Mucosa of stomach (tissue), 1 donor: ENCODE measurements around the gene ZNF287.
"Not testable (repeated sequence)": the region's sequence is repeated elsewhere in the genome, so short reads cannot be mapped to it uniquely, and the experiment has no call there.

Experiments
- H3K27me3 ChIP-seq: one replicate; pipeline ENCODE4 v1.7.0; 2013; ENCODE audit warnings: mild to moderate bottlenecking, low read length; ENCODE audit not compliant: control insufficient read depth, insufficient read depth
- H3K36me3 ChIP-seq: one replicate; pipeline ENCODE4 v1.7.0; 2013; ENCODE audit warnings: low read length; ENCODE audit not compliant: control insufficient read depth, insufficient read depth
- H3K4me1 ChIP-seq: one replicate; pipeline ENCODE4 v1.7.0; 2013; ENCODE audit warnings: mild to moderate bottlenecking, low read length; ENCODE audit not compliant: control insufficient read depth, insufficient read depth
- H3K4me3 ChIP-seq: one replicate; pipeline ENCODE4 v1.7.0; 2013; ENCODE audit warnings: low read length
- H3K9ac ChIP-seq: one replicate; pipeline ENCODE4 v1.7.0; 2013; ENCODE audit warnings: mild to moderate bottlenecking, low read length, moderate library complexity
- H3K9me3 ChIP-seq: one replicate; pipeline ENCODE4 v1.7.0; 2013; ENCODE audit warnings: mild to moderate bottlenecking, low read length, moderate library complexity; ENCODE audit not compliant: control insufficient read depth
- donor health status: Pancreatic carcinoma.

The ZNF287 gene

DNA sequence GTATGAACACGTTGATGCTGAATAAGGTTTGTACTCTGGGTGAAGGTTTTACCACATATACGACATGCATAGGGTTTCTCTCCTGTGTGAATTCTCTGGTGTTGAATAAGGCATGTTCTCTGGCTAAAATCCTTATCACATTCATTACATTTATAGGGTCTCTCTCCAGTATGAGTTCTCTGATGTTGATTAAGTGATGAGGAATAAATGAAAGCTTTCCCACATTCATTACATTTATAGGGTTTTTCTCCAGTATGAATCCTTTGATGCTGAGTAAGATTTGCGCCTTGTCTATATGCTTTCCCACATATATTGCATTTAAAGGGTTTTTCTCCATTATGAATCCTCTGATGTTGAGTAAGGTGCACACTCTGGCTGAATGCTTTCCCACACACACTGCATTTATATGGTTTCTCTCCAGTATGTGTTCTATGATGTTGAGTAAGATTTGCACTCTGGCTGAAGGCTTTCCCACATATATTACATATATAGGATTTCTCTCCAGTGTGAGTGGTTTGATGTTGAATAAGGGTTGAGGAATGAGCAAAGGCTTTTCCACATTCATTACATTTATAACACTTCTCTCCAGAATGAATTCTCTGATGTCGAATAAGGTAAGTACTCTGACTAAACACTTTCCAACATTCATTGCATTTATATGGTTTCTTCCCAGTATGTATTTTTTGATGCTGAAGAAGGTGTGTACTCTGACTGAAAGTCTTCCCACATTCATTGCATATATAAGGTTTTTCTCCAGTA, 16.9 kb downstream of the ZNF287 start:
- Histone ChIP-seq H3K36me3 (peaks cover 9% of the 10 kb centered on the region), H3K27me3 (no peaks in the 10 kb centered on the region), H3K4me1 (no peaks in the 10 kb centered on the region), H3K9me3 (peaks cover 25% of the 10 kb centered on the region), H3K4me3 (no peak overlapping the region), H3K9ac (no peak overlapping the region)

GRCh38 chr17:16537130-16537458, 31.9 kb downstream of the ZNF287 start:
- Histone ChIP-seq H3K27me3 (no peaks in the 10 kb centered on the region), H3K4me3 (no peak overlapping the region), H3K4me1 (no peaks in the 10 kb centered on the region), H3K36me3 (no peaks in the 10 kb centered on the region), H3K9ac (no peak overlapping the region), H3K9me3 (no peaks in the 10 kb centered on the region)

- H3K4me1 ChIP-seq, result no peaks in the 10 kb centered on the region
- no peaks in the 10 kb centered on the region for H3K36me3 ChIP-seq
- H3K27me3 ChIP-seq, result no peaks in the 10 kb centered on the region
These were observed 34.8 kb downstream of the ZNF287 start for GRCh38 chr17:16534236-16534635.

DNA sequence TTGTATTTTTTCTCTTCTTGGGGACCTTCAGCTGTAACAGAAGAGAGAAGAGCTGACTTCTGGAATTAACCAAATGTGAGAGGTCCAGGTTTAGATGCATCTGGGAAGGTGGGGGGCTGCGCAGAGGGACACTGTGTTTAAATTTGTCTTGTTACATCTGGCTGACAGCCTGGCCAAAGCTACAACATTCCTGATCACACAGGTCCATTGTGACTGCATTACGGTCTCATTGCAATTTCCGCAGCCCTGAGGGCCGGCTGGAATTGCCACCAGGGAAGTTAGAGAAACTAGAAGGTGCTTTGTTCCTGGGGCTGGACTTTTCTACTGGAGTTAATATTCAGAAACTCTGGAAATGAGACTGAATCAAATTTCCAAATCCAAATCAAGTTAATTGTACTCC, 39.1 kb downstream of the ZNF287 start:
- H3K9ac ChIP-seq, result no peak overlapping the region
- H3K9me3 ChIP-seq, result no peaks in the 10 kb centered on the region
- H3K4me3 ChIP-seq, result no peak overlapping the region
- no peaks in the 10 kb centered on the region for H3K36me3 ChIP-seq
- H3K27me3 ChIP-seq, result no peaks in the 10 kb centered on the region
- no peaks in the 10 kb centered on the region for H3K4me1 ChIP-seq

More at GRCh38 chr17:16534236-16534635, 34.8 kb downstream of the ZNF287 start:
- Histone ChIP-seq H3K4me3 (no peak overlapping the region), H3K9me3 (no peaks in the 10 kb centered on the region), H3K9ac (no peak overlapping the region)

GRCh38 chr17:16527298-16527697, 41.7 kb downstream of the ZNF287 start:
- Histone ChIP-seq H3K9ac (no peak overlapping the region), H3K4me1 (no peaks in the 10 kb centered on the region), H3K4me3 (no peak overlapping the region), H3K27me3 (no peaks in the 10 kb centered on the region), H3K36me3 (no peaks in the 10 kb centered on the region), H3K9me3 (no peaks in the 10 kb centered on the region)

- H3K4me3 ChIP-seq, result not testable (repeated sequence)
These were observed 43.4 kb downstream of the ZNF287 start for GRCh38 chr17:16525556-16525955.

DNA sequence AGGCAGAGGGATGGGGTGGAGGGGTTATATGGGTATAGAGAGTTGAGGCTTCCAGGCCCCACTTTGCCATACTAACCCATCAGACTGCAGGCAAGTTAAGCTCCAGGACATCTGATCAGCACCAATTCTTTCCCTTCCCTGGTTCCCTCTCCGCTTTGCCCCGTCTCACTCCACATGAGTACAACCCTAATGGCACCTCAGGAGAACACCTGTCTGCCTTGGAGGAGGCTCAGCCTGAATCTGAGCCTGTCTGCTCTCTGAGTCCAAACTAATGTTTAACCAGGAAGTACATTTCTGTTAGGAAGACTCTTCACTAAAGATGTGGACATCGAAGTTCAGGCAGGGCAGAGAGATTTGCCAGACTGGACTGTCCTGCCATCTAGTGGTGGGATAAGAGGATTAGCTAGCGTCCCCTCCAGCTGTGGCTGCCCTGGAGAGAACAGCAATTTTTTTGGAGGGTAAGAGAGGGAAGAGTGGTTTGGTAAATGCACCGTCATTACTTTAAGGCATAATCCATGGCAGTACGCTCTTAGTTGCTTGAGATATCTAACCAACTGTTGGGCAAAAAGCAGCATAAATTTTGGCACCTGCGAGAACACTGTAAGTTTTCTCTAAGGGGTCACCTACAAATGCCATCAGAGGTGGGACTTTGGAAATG, 47.8 kb downstream of the ZNF287 start:
- H3K36me3 ChIP-seq, result no peaks in the 10 kb centered on the region
- H3K9me3 ChIP-seq, result no peaks in the 10 kb centered on the region
- peaks cover 13% of the 10 kb centered on the region for H3K4me1 ChIP-seq
- peaks cover 15% of the 10 kb centered on the region for H3K27me3 ChIP-seq
- H3K9ac ChIP-seq, result no peak overlapping the region
- H3K4me3 ChIP-seq, result no peak overlapping the region

More at GRCh38 chr17:16525556-16525955, 43.4 kb downstream of the ZNF287 start:
- not testable (repeated sequence) for H3K9ac ChIP-seq, H3K36me3 ChIP-seq, H3K4me1 ChIP-seq, H3K27me3 ChIP-seq, H3K9me3 ChIP-seq

DNA sequence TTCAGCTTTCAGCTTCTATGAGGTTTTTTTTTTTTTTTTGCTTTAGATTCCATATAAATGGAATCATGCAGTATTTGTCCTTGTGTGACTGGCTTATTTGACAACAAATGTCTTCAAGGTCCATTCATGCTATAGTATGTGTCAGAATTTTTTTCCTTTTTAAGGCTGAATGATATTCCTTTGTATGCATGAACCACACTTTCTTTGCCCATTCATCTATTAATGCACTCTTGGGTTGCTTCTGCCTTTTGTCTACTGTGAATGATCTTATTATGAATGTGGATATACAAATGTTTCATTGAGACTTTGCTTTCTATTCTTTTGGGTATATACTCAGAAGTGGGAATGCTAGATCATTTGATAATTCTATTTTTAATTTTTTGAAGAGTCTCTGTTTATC, 50.0 kb downstream of the ZNF287 start:
- H3K9me3 ChIP-seq, result no peaks in the 10 kb centered on the region

DNA sequence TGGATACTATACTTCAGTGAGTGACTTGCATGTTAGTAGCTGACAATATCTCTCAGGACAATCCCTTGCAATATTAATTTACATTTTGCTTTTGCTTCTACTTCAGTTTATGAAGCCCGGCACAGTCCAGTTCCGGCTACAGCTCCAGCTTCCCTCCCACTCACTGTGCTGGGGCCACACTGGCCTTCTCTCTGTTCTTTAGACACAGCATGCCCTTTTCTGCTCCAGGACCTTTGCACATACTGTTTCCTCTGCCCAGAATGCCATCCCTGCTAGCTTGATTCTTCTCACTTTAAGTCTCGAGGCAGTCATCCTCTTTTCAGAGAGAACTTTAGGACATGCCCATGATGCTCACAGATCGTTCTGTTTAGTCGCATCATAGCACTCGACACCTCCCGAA, 51.5 kb downstream of the ZNF287 start:
- H3K36me3 ChIP-seq, result no peaks in the 10 kb centered on the region
- H3K4me1 ChIP-seq, result peaks cover 14% of the 10 kb centered on the region
- peaks cover 18% of the 10 kb centered on the region for H3K27me3 ChIP-seq
- H3K9me3 ChIP-seq, result no peaks in the 10 kb centered on the region
- no peak overlapping the region for H3K4me3 ChIP-seq
- H3K9ac ChIP-seq, result no peak overlapping the region

More for the DNA sequence above, 50.0 kb downstream of the ZNF287 start:
- peaks cover 14% of the 10 kb centered on the region for H3K4me1 ChIP-seq
- no peak overlapping the region for H3K9ac ChIP-seq
- H3K27me3 ChIP-seq, result peaks cover 18% of the 10 kb centered on the region
- no peak overlapping the region for H3K4me3 ChIP-seq
- H3K36me3 ChIP-seq, result no peaks in the 10 kb centered on the region

GRCh38 chr17:16516594-16517051, 52.4 kb downstream of the ZNF287 start:
- no peak overlapping the region for H3K4me3 ChIP-seq
- no peaks in the 10 kb centered on the region for H3K9me3 ChIP-seq
- no peaks in the 10 kb centered on the region for H3K36me3 ChIP-seq
- H3K4me1 ChIP-seq, result peaks cover 14% of the 10 kb centered on the region
- peaks cover 18% of the 10 kb centered on the region for H3K27me3 ChIP-seq
- no peak overlapping the region for H3K9ac ChIP-seq

- Histone ChIP-seq H3K4me1 (peaks cover 12% of the 10 kb centered on the region), H3K4me3 (no peak overlapping the region), H3K36me3 (no peaks in the 10 kb centered on the region), H3K9me3 (no peaks in the 10 kb centered on the region), H3K9ac (no peak overlapping the region), H3K27me3 (peaks cover 18% of the 10 kb centered on the region)
These were observed 53.1 kb downstream of the ZNF287 start for GRCh38 chr17:16515933-16516332.

GRCh38 chr17:16513873-16514272, 55.1 kb downstream of the ZNF287 start:
- Histone ChIP-seq H3K9me3 (no peaks in the 10 kb centered on the region), H3K4me3 (no peak overlapping the region), H3K36me3 (no peaks in the 10 kb centered on the region), H3K27me3 (peaks cover 18% of the 10 kb centered on the region), H3K4me1 (peaks cover 9% of the 10 kb centered on the region), H3K9ac (no peak overlapping the region)
